ENCODE data around the gene DMWD.

DNA sequence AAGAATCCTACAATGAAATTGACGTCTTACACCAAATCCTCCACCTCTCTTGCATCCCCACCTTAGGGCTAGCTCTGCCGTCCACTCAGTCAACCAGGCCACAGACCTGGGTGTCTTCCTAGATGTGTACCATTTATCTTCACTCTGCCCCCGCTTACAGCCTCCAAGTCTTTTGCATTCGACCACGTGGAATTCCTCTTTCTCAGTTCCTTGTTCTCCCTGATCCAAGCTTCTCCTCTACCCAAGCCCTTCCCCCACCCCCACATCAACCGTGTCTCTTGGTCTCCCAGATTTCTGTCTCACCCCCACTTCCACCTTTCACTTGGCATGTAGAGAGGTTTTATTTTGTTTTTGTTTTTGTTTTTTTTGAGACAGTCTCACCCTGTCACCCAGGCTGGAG is 1.2 kb upstream of the DMWD start:
- TF ChIP-seq CTCF (IDR thresholded peaks at IDR 0.05) (no peak), MXI1 (IDR thresholded peaks at IDR 0.05; ENCODE audit: low read depth, low read length) (no peak), EZH2phosphoT487 (IDR thresholded peaks at IDR 0.05; ENCODE audit: borderline replicate concordance, low read depth) (no peak), FOXM1 (IDR thresholded peaks at IDR 0.05; ENCODE audit: low read depth) (no peak), RFX5 (IDR thresholded peaks at IDR 0.05; ENCODE audit: low read length) (no peak), GATA2 (CRISPR knock-in tag; IDR thresholded peaks at IDR 0.05) (no peak), EP300 (IDR thresholded peaks at IDR 0.05; ENCODE audit: borderline replicate concordance in 1 of 2, low read depth in 1 of 2, low read length in 1 of 2) (no peak)
- TF ChIP-seq, protein P1, sequence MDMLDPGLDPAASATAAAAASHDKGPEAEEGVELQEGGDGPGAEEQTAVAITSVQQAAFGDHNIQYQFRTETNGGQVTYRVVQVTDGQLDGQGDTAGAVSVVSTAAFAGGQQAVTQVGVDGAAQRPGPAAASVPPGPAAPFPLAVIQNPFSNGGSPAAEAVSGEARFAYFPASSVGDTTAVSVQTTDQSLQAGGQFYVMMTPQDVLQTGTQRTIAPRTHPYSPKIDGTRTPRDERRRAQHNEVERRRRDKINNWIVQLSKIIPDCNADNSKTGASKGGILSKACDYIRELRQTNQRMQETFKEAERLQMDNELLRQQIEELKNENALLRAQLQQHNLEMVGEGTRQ (IDR thresholded peaks at IDR 0.05; ENCODE audit: borderline replicate concordance, low read depth, low read length): no peak
- TF ChIP-seq, protein P2, sequence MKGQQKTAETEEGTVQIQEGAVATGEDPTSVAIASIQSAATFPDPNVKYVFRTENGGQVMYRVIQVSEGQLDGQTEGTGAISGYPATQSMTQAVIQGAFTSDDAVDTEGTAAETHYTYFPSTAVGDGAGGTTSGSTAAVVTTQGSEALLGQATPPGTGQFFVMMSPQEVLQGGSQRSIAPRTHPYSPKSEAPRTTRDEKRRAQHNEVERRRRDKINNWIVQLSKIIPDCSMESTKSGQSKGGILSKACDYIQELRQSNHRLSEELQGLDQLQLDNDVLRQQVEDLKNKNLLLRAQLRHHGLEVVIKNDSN (IDR thresholded peaks at IDR 0.05; ENCODE audit: borderline replicate concordance, low read depth): no peak

Measured in SK-N-SH (cell line).